ENCODE results near the gene GMPR. TPM values are rescaled to one million over a fixed set of nuclear protein-coding genes. Genes with fewer than 3 reads are reported as not detected.

GMPR gene
- total and polyA plus RNA-seq, 10 of the 15 experiments (the other 5 are each of a cell fraction or from before 2014, with no cell fraction given): 0.15 to 1.8 (median 0.49) TPM; not detected in 1

DNA sequence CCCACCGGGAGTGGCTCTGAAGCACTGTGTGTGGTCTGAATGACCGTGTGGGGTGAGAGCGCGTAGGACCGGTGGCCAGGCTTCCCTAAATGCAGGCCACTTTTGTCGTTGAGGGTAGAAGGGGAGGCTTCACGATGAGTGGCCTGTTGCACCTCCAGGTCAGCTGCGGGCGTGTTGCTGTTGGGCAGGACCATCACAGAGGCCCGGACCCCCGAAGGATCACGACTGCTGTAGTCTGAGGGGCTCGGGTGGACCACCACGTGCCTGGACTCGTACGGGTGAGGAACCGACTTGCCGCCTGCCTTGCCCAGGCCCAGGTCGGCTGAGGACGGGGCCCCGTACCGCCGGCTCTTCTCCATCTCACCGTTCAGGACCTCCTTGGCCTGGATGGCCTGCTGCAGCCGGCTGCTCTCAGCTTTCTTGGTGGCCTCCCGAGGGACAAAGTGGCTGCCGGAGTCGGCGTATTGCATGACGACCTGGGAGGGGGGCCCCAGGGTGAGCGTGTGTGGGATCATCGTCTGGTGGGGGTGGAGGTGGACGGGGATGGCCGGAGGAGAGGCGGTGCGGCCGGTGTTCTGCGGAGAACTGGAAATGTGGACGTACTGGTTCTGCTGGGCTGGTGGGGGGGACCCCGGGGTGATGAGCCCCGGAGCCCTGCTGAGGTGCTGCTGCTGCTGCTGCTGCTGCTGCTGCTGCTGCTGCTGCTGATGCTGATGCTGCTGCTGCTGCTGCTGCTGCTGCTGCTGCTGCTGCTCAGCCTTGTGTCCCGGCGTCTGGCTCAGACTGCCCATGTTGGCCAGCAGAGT, 88.8 kb downstream of the GMPR start (continued):
- TF ChIP-seq POU2F2 (IDR thresholded peaks at IDR 0.05; ENCODE audit: borderline replicate concordance, low read depth, low read length) (no peak), CHD4 (IDR thresholded peaks at IDR 0.05) (no peak), CHD1 (IDR thresholded peaks at IDR 0.05; ENCODE audit: low read depth, low read length) (no peak), BRCA1 (IDR thresholded peaks at IDR 0.05; ENCODE audit: low read depth, low read length) (no peak), SMARCA5 (IDR thresholded peaks at IDR 0.05) (no peak), ZNF622 (IDR thresholded peaks at IDR 0.05) (no peak), ZNF384 (IDR thresholded peaks at IDR 0.05; ENCODE audit: borderline replicate concordance, low read depth, low read length) (no peak), HDAC2 (IDR thresholded peaks at IDR 0.05) (no peak), JUNB (IDR thresholded peaks at IDR 0.05) (no peak)
- TF ChIP-seq, protein P1, sequence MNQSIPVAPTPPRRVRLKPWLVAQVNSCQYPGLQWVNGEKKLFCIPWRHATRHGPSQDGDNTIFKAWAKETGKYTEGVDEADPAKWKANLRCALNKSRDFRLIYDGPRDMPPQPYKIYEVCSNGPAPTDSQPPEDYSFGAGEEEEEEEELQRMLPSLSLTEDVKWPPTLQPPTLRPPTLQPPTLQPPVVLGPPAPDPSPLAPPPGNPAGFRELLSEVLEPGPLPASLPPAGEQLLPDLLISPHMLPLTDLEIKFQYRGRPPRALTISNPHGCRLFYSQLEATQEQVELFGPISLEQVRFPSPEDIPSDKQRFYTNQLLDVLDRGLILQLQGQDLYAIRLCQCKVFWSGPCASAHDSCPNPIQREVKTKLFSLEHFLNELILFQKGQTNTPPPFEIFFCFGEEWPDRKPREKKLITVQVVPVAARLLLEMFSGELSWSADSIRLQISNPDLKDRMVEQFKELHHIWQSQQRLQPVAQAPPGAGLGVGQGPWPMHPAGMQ (IDR thresholded peaks at IDR 0.05; ENCODE audit: borderline replicate concordance): no peak
- TF ChIP-seq, protein P2, sequence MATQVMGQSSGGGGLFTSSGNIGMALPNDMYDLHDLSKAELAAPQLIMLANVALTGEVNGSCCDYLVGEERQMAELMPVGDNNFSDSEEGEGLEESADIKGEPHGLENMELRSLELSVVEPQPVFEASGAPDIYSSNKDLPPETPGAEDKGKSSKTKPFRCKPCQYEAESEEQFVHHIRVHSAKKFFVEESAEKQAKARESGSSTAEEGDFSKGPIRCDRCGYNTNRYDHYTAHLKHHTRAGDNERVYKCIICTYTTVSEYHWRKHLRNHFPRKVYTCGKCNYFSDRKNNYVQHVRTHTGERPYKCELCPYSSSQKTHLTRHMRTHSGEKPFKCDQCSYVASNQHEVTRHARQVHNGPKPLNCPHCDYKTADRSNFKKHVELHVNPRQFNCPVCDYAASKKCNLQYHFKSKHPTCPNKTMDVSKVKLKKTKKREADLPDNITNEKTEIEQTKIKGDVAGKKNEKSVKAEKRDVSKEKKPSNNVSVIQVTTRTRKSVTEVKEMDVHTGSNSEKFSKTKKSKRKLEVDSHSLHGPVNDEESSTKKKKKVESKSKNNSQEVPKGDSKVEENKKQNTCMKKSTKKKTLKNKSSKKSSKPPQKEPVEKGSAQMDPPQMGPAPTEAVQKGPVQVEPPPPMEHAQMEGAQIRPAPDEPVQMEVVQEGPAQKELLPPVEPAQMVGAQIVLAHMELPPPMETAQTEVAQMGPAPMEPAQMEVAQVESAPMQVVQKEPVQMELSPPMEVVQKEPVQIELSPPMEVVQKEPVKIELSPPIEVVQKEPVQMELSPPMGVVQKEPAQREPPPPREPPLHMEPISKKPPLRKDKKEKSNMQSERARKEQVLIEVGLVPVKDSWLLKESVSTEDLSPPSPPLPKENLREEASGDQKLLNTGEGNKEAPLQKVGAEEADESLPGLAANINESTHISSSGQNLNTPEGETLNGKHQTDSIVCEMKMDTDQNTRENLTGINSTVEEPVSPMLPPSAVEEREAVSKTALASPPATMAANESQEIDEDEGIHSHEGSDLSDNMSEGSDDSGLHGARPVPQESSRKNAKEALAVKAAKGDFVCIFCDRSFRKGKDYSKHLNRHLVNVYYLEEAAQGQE (IDR thresholded peaks at IDR 0.05; ENCODE audit: low read depth, low read length): no peak
